Loucy (cell line): ENCODE measurements around the gene SSTR5.

Experiments used
- CTCF ChIP-seq: fragments of 200-600 bp; sonication (generic); conservative IDR thresholded peaks from 2 replicates; pipeline ENCODE4 v1.5.1; 2014; ENCODE audit warnings: mild to moderate bottlenecking, antibody characterized with exemption, low read length
- EZH2phosphoT487 ChIP-seq: fragments of 200-600 bp; IDR thresholded peaks from 2 replicates; pipeline ENCODE4 v1.6.1; 2018; ENCODE audit warnings: antibody characterized with exemption, mild to moderate bottlenecking, moderate library complexity, borderline replicate concordance

GRCh38 chr16:1051446-1051845 lies 21.1 kb upstream of the SSTR5 start:
- TF ChIP-seq CTCF: no peak
- TF ChIP-seq EZH2phosphoT487: no peak
